GM12878 (cell line): Measurements from ENCODE around the gene PIP4K2A. TPM values are rescaled to one million over a fixed set of nuclear protein-coding genes. Genes with fewer than 3 reads are reported as not detected.

Source experiments
- ATAC-seq: fragments of 200-7000 bp; cut with Tn5 transposase; 3 replicates; pipeline ENCODE4 v1.9.1; 2020; ENCODE audit warnings: mild to moderate bottlenecking, moderate library complexity
- BruUV-seq: library from RNA; stranded (reverse); fragments of 400-500 nt; replicated peaks from 2 replicates; lab custom pipeline; 2021; lab: Mats Ljungman, UMichigan
- CTCF ChIA-PET: fragments of 300-600 bp; sonication (Branson Sonifier 250); formaldehyde crosslinking; extraction: SDS; loops from one replicate; lab custom pipeline; 2021; ENCODE audit warnings: inconsistent platforms; lab: Yijun Ruan, JAX
- POLR2A ChIA-PET: fragments of 350-600 bp; formaldehyde crosslinking; extraction: SDS; loops from one replicate; lab custom pipeline; 2021; ENCODE audit warnings: inconsistent platforms; lab: Charles Lee
- RAD21 ChIA-PET: fragments of 300-600 bp; sonication (Branson Sonifier 250); formaldehyde crosslinking; loops from one replicate; lab custom pipeline; 2023; ENCODE audit warnings: antibody characterized with exemption; ENCODE audit not compliant: unreplicated experiment; lab: Charles Lee
- SMC1A ChIA-PET: fragments of 300-600 bp; sonication (Branson Sonifier 250); formaldehyde crosslinking; loops from one replicate; lab custom pipeline; 2023; ENCODE audit not compliant: unreplicated experiment, uncharacterized antibody; lab: Charles Lee
- DNase-seq: peaks from one replicate; pipeline ENCODE4 v3.0.0-alpha.2; 2011; ENCODE audit warnings: low read depth, low spot score
- FAIRE-seq: peaks from 3 replicates; lab custom pipeline; 2011; peaks lifted over from hg19 to GRCh38; lab: Jason Lieb, UNC
- H2AFZ ChIP-seq: 2 replicates; pipeline ENCODE4 v1.6.0; 2011; ENCODE audit warnings: low read depth, low read length, control low read depth; ENCODE audit not compliant: control insufficient read depth
- H3K27ac ChIP-seq: 2 replicates; pipeline ENCODE4 v1.5.1; 2011; ENCODE audit warnings: control low read depth; ENCODE audit not compliant: control insufficient read depth, insufficient read depth
- H3K27me3 ChIP-seq, 2 experiments: replicated peaks in 1 of 2; 2 replicates each; pipeline versions ENCODE4 v1.6.0 to v1.6.1; 2011; ENCODE audit warnings: low read length in 1 of 2; ENCODE audit not compliant: control insufficient read depth in 2 of 2, insufficient read depth in 2 of 2
- H3K36me3 ChIP-seq, 2 experiments: 2 replicates each; pipeline ENCODE4 v1.5.1; 2011; ENCODE audit warnings: low read length in 1 of 2; ENCODE audit not compliant: control insufficient read depth in 2 of 2, insufficient read depth in 2 of 2
- H3K4me1 ChIP-seq: 2 replicates; pipeline ENCODE4 v1.6.1; 2011; ENCODE audit warnings: mild to moderate bottlenecking, low read length, moderate library complexity, mixed read lengths; ENCODE audit not compliant: control insufficient read depth, insufficient read depth
- H3K4me2 ChIP-seq: 2 replicates; pipeline ENCODE4 v1.6.0; 2011; ENCODE audit warnings: control low read depth; ENCODE audit not compliant: control insufficient read depth, insufficient read depth
- H3K4me3 ChIP-seq: fragments of 200-600 bp; sonication (generic); 2 replicates; pipeline ENCODE4 v1.5.1; 2016
- H3K79me2 ChIP-seq: 2 replicates; pipeline ENCODE4 v1.6.0; 2011; ENCODE audit warnings: low read length; ENCODE audit not compliant: control insufficient read depth, insufficient read depth
- H3K9ac ChIP-seq: 2 replicates; pipeline ENCODE4 v1.8.0; 2011; ENCODE audit warnings: low read length, control low read depth, mixed read lengths; ENCODE audit not compliant: control insufficient read depth, insufficient read depth
- H3K9me3 ChIP-seq: replicated peaks from 3 replicates; pipeline ENCODE4 v1.5.1; 2011; ENCODE audit warnings: mild to moderate bottlenecking, low read length; ENCODE audit not compliant: control insufficient read depth, insufficient read depth
- H4K20me1 ChIP-seq: 2 replicates; pipeline ENCODE4 v1.6.0; 2011; ENCODE audit not compliant: control insufficient read depth, insufficient read depth
- BHLHE40 ChIP-seq, 2 experiments: fragments of 450-650 bp in 1 of 2; IDR thresholded peaks; 2 replicates each; pipeline ENCODE4 v1.6.1; 2011 to 2017; ENCODE audit warnings: low read depth in 2 of 2, borderline replicate concordance in 1 of 2, improper control_type of control experiment in 1 of 2, low read length in 1 of 2, mild to moderate bottlenecking in 1 of 2
- CHD4 ChIP-seq: fragments of 200-600 bp; sonication (generic); IDR thresholded peaks from 2 replicates; pipeline ENCODE4 v1.6.1; 2016; ENCODE audit warnings: mild to moderate bottlenecking
- CREM ChIP-seq: IDR thresholded peaks from 2 replicates; pipeline ENCODE4 v1.6.1; 2014; ENCODE audit warnings: antibody characterized with exemption, low read depth
- IRF3 ChIP-seq: fragments of 450-650 bp; IDR thresholded peaks from 2 replicates; pipeline ENCODE4 v1.6.1; 2014; ENCODE audit warnings: mild to moderate bottlenecking
- JUND ChIP-seq: IDR thresholded peaks from 2 replicates; pipeline ENCODE4 v1.6.1; 2012; ENCODE audit warnings: low read depth, mild to moderate bottlenecking, low read length, improper control_type of control experiment, moderate library complexity
- NKRF ChIP-seq: fragments of 450-650 bp; conservative IDR thresholded peaks from 2 replicates; pipeline ENCODE4 v1.6.1; 2017; ENCODE audit warnings: mild to moderate bottlenecking, moderate library complexity
- NRF1 ChIP-seq: conservative IDR thresholded peaks from 2 replicates; pipeline ENCODE4 v1.6.1; 2011; ENCODE audit warnings: mild to moderate bottlenecking, low read depth, low read length, improper control_type of control experiment
- SREBF1 ChIP-seq: IDR thresholded peaks from 2 replicates; pipeline ENCODE4 v1.6.1; 2012; ENCODE audit warnings: mild to moderate bottlenecking, low read length
- TBL1XR1 ChIP-seq: IDR thresholded peaks from 2 replicates; pipeline ENCODE4 v1.6.1; 2012; ENCODE audit warnings: low read depth, low read length, improper control_type of control experiment
- TCF3 ChIP-seq: IDR thresholded peaks from 2 replicates; pipeline ENCODE4 v1.6.1; 2012; ENCODE audit warnings: low read depth, mild to moderate bottlenecking, low read length, borderline replicate concordance; ENCODE audit not compliant: insufficient read depth
- TCF7 ChIP-seq: IDR thresholded peaks from 2 replicates; pipeline ENCODE4 v1.6.1; 2014; ENCODE audit warnings: antibody characterized with exemption, borderline replicate concordance
- WGBS: methylation state at CpG from one replicate; pipeline ENCODE4 v1.1.6; 2016; ENCODE audit warnings: low lambda C conversion rate; ENCODE audit not compliant: insufficient replicate concordance, insufficient coverage; ENCODE audit errors: missing lambda C conversion rate; 5-methylcytosine and 5-hydroxymethylcytosine counted together
- in situ Hi-C: fragments of 300-500 bp; cut with MboI; formaldehyde crosslinking; loops from 9 replicates; pipeline ENCODE4 v1.14.3; 2018; ENCODE audit warnings: mixed read lengths
- intact Hi-C: fragments of 100-400 bp; cut with micrococcal nuclease; formaldehyde crosslinking; loops from one replicate; pipeline ENCODE4 v1.14.2; 2022; ENCODE audit not compliant: unreplicated experiment
- polyA plus RNA-seq, 11 experiments: library from polyadenylated mRNA; depleted of rRNA in 4 of 11; unstranded in 6 of 11; stranded (reverse) in 5 of 11; fragments of >200 nt; fragmentation: Nextera tagmentation in 4 of 11; fragmentation: Illumina TruSeq in 1 of 11; extraction: Ambion mirVana in 4 of 11; extraction: Trizol in 1 of 11; gene quantifications; 1 replicate in 1 of 11; 2 replicates in 10 of 11; pipeline versions ENCODE4 v1.2.1 to v1.2.3, GENCODE V29; 2011 to 2016; ENCODE audit warnings: inconsistent platforms in 2 of 11, missing spikeins in 2 of 11, low read depth in 1 of 11
- total RNA-seq, 4 experiments: library from RNA; depleted of rRNA in 3 of 4; stranded (reverse); fragments of >200 nt in 3 of 4; fragmentation: Illumina TruSeq in 1 of 4; extraction: Trizol in 1 of 4; gene quantifications; 2 replicates each; pipeline versions ENCODE4 v1.2.1 to v1.2.3, GENCODE V29; 2013 to 2021
- TF ChIP-seq, protein P1 (sequence below): fragments of 450-650 bp; formaldehyde crosslinking; IDR thresholded peaks from 2 replicates; pipeline ENCODE4 v1.4.0; 2020; ENCODE audit warnings: mild to moderate bottlenecking, moderate library complexity

Gene PIP4K2A
- total and polyA plus RNA-seq, 10 of the 15 experiments (the other 5 are each of a cell fraction or from before 2014, with no cell fraction given) = 54.3 to 139 (median 84.4) TPM

DNA sequence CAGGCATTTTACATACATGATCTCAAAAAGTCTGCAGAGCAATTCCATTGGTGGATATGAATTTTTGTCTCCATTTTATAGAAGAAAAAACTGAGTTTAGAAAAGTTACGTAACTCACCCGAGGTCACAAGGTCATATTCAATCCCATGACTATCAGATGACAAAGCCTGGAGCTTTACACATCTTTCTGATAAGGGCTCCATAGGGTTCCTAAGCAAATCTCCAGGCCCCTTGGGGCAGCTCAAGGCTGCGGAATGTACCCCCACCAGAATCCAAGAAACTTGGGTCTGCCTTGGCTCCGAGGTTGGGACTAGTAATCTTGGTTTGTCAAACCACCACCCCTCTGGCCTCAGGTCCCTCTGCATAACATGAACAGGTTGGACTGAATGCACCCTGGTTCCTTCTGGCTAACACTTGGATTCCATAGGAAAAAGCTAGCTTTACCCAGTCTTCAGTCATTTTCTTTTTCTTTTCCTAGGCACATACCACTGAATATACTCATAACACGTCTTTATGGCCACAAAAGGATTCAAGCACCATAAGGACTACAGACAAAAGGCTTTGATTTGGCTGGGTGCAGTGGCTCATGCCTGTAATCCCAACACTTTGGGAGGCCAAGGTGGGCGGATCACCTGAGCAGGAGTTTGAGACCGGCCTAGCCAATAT lies 55.5 kb downstream of the PIP4K2A start:
- no peak overlapping the region for H3K9ac ChIP-seq
- ChIA-PET CTCF (interaction anchor here (0.9 to 3.9 kb wide), 4 partner anchors 10 to 40 kb away, joined by 3 to 18 read pairs (median 4); no protein-coding TSS in a partner anchor), RAD21 (interaction anchor here (1.5 to 2.0 kb wide), 2 partner anchors 10 to 41 kb away, joined by 4 to 11 read pairs; no protein-coding TSS in a partner anchor), SMC1A (interaction anchor here (1.0 to 4.7 kb wide), 11 partner anchors 9 to 84 kb away, joined by 3 to 23 read pairs (median 6); no protein-coding TSS in a partner anchor), POLR2A (interaction anchor here (0.6 to 1.5 kb wide), 9 partner anchors 7 to 54 kb away, joined by 3 to 5 read pairs (median 3); no protein-coding TSS in a partner anchor)
- H3K36me3 ChIP-seq = peaks cover 0 to 4% of the 10 kb centered on the region in 2 experiments; a peak in 1 of 4 replicates
- DNase-seq = no peak
- H3K27ac ChIP-seq = no peak overlapping the region; the same call in 1 of the 2 replicates
- BruUV-seq = no TSS peak
- H3K4me2 ChIP-seq = no peak overlapping the region
- TF ChIP-seq JUND (no peak), BHLHE40 (IDR thresholded peaks at IDR 0.05; ENCODE audit: borderline replicate concordance in 1 of 2, low read depth in 2 of 2, low read length in 1 of 2) (no peak), IRF3 (no peak), NRF1 (no peak), CHD4 (no peak), NKRF (no peak), TCF7 (no peak), SREBF1 (no peak), TBL1XR1 (no peak), TCF3 (no peak), CREM (no peak)
- TF ChIP-seq, protein P1, sequence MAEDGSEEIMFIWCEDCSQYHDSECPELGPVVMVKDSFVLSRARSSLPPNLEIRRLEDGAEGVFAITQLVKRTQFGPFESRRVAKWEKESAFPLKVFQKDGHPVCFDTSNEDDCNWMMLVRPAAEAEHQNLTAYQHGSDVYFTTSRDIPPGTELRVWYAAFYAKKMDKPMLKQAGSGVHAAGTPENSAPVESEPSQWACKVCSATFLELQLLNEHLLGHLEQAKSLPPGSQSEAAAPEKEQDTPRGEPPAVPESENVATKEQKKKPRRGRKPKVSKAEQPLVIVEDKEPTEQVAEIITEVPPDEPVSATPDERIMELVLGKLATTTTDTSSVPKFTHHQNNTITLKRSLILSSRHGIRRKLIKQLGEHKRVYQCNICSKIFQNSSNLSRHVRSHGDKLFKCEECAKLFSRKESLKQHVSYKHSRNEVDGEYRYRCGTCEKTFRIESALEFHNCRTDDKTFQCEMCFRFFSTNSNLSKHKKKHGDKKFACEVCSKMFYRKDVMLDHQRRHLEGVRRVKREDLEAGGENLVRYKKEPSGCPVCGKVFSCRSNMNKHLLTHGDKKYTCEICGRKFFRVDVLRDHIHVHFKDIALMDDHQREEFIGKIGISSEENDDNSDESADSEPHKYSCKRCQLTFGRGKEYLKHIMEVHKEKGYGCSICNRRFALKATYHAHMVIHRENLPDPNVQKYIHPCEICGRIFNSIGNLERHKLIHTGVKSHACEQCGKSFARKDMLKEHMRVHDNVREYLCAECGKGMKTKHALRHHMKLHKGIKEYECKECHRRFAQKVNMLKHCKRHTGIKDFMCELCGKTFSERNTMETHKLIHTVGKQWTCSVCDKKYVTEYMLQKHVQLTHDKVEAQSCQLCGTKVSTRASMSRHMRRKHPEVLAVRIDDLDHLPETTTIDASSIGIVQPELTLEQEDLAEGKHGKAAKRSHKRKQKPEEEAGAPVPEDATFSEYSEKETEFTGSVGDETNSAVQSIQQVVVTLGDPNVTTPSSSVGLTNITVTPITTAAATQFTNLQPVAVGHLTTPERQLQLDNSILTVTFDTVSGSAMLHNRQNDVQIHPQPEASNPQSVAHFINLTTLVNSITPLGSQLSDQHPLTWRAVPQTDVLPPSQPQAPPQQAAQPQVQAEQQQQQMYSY (CRISPR knock-in tag) = no peak
- 77% methylated on average over 7 of the region's 7 CpGs for WGBS
- in situ Hi-C loops = no loop called here
- H4K20me1 ChIP-seq = peaks cover 3% of the 10 kb centered on the region
- H3K4me3 ChIP-seq = no peak overlapping the region
- no peaks in the 10 kb centered on the region for H3K9me3 ChIP-seq
- intact Hi-C loops = no loop called here
- H3K4me1 ChIP-seq = peaks cover 35% of the 10 kb centered on the region
- H3K79me2 ChIP-seq = peaks cover 92% of the 10 kb centered on the region
- ATAC-seq = no peak
- FAIRE-seq = no peak
- no peaks in the 10 kb centered on the region for H3K27me3 ChIP-seq
- no peak overlapping the region for H2AFZ ChIP-seq
